ENCODE results near the gene UBR4. TPM values are rescaled to one million over a fixed set of nuclear protein-coding genes. Genes with fewer than 3 reads are reported as not detected.

UBR4 gene
- total RNA-seq, 6 experiments from 2014 or later, result 73.0 to 132 (median 90.1) TPM

DNA sequence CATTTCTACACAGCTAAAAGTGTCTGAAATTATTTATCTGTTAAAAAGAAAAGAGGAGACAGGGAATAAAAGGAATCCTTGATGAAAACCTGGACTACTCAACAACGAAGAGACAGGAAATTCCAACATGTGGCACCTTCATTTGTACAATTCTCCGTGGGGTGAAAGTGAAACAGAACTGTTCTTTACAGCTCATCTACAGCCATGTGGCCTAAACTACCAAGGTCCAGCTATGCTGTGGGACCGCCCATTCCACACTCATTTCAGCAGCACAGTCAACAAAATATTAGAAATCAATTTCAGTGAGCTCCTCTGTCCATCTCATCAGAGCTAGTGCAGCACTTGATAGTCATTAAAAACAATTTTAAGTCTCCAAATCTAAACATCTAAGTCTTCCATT is 44.0 kb downstream of the UBR4 start:
- H3K4me3 ChIP-seq, result no peak overlapping the region
- WGBS (ENCODE audit: insufficient coverage, low coverage, low lambda C conversion rate, missing lambda C conversion rate), result 31% methylated on average over 3 of the region's 3 CpGs
- peaks cover 0 to 9% (median 0%) of the 10 kb centered on the region in 4 donors for H3K4me1 ChIP-seq
- intact Hi-C loops (cut with DNase I), result no loop called here
- H3K36me3 ChIP-seq, result peaks cover 9 to 98% (median 74%) of the 10 kb centered on the region in 4 donors
- H3K27me3 ChIP-seq, result no peaks in the 10 kb centered on the region
- peak overlapping the region in 1 of 3 donors; percentile 45 for H3K27ac ChIP-seq
- DNase-seq (no peak), ATAC-seq (peak; percentile 71 to 96 (median 86))
- no peaks in the 10 kb centered on the region for H3K9me3 ChIP-seq
- TF ChIP-seq POLR2A (IDR thresholded peaks at IDR 0.05), result no peak
- TF ChIP-seq, protein P1, sequence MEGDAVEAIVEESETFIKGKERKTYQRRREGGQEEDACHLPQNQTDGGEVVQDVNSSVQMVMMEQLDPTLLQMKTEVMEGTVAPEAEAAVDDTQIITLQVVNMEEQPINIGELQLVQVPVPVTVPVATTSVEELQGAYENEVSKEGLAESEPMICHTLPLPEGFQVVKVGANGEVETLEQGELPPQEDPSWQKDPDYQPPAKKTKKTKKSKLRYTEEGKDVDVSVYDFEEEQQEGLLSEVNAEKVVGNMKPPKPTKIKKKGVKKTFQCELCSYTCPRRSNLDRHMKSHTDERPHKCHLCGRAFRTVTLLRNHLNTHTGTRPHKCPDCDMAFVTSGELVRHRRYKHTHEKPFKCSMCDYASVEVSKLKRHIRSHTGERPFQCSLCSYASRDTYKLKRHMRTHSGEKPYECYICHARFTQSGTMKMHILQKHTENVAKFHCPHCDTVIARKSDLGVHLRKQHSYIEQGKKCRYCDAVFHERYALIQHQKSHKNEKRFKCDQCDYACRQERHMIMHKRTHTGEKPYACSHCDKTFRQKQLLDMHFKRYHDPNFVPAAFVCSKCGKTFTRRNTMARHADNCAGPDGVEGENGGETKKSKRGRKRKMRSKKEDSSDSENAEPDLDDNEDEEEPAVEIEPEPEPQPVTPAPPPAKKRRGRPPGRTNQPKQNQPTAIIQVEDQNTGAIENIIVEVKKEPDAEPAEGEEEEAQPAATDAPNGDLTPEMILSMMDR (IDR thresholded peaks at IDR 0.05), result no peak

DNA sequence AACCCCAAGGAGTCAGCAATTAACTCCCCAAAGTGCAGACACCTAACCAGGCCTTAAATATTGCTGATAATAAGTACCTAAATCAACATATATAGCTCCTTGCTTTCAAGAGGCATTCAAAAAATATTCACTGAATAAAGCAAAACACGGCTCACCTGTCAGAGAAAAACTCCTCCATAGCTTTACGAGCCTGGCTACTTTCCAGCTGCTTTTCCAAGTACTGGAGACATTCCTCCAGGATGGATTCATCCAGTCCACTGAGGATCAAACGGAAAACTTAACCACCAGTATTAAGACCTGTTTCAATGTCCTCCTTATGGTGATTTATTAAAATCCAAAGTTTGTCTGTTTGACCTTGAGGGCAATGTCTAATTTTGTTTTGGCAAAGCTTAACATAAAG is 44.6 kb downstream of the UBR4 start:
- TF ChIP-seq, protein P1 (IDR thresholded peaks at IDR 0.05), result no peak
- TF ChIP-seq POLR2A (IDR thresholded peaks at IDR 0.05), result no peak
- Histone ChIP-seq H3K4me1 (peaks cover 0 to 9% (median 0%) of the 10 kb centered on the region in 4 donors), H3K9me3 (no peaks in the 10 kb centered on the region), H3K27ac (peak overlapping the region in 1 of 3 donors; percentile 45), H3K4me3 (no peak overlapping the region), H3K27me3 (no peaks in the 10 kb centered on the region), H3K36me3 (peaks cover 12 to 98% (median 76%) of the 10 kb centered on the region in 4 donors)
- 77% methylated on average over 3 of the region's 3 CpGs for WGBS (ENCODE audit: insufficient coverage, low coverage, low lambda C conversion rate, missing lambda C conversion rate)
- no peak for DNase-seq
- intact Hi-C loops (cut with DNase I), result no loop called here
- no peak for ATAC-seq

DNA sequence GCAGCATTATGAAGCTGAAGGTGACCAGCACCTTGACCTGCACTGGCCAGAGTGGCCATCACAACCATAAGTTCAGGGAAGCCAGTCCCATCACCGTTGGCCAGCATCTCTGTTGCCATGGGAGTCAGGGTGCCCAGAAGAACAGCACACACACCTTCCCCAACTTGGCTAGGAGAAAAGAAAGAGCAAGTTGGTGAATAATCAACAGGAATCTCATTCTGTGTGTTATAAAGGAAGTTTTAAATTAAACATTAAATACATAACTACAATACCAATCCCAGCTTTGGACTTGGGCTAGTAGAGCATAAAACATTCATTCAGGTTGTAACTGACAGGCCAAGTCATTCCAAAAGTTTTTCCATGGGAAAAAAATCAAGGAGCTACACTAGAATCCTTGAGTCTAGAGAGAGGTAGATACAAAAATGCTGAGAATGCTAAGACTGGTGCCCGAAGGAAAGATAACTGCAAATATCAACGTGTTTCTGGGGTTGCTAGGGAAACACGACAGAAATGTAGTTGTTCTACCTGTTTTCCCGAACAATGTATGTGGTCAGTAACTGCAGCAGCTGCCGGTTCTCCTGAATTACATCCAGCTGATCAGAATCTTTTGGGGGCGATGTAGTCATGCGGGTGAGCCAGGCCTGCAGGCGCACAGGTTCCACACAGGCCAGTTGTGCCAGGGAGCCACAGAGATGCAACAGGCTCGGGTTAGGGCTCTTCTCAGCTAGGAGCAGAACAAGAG is 45.6 kb downstream of the UBR4 start:
- no peaks in the 10 kb centered on the region for H3K9me3 ChIP-seq
- no peak for DNase-seq
- no peak overlapping the region for H3K4me3 ChIP-seq
- peaks cover 19 to 98% (median 73%) of the 10 kb centered on the region in 4 donors for H3K36me3 ChIP-seq
- 88% methylated on average over 7 of the region's 10 CpGs for WGBS (ENCODE audit: insufficient coverage, low coverage, low lambda C conversion rate, missing lambda C conversion rate)
- H3K4me1 ChIP-seq, result peaks cover 0 to 9% (median 0%) of the 10 kb centered on the region in 4 donors
- no peaks in the 10 kb centered on the region for H3K27me3 ChIP-seq
- ATAC-seq, result no peak
- TF ChIP-seq POLR2A (IDR thresholded peaks at IDR 0.05), result no peak
- TF ChIP-seq, protein P1 (IDR thresholded peaks at IDR 0.05), result no peak
- intact Hi-C loops (cut with DNase I), result no loop called here
- no peak overlapping the region for H3K27ac ChIP-seq

DNA sequence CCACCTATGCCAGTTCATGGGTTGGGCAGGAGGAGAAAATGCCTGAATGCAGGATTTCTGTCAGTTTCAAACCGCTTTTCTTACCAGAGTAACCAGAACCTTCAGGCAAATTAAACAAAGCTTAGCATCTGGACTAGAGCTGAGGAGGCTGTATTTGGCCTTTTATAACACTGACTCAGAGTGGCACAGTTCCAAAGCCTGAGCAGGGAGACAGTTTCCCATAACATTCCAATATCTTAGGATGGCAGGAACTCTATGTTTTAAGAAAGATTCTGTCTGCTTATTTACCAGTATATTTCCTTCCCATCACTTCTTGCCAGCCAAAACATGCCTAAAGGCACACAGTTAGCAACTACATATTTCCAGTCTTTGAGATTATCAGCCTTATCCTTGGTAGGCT is 46.8 kb downstream of the UBR4 start:
- DNase-seq, result no peak
- peak in 3 of 4 donors; percentile 30 to 44 (median 34) for ATAC-seq
- Histone ChIP-seq H3K36me3 (peaks cover 16 to 100% (median 70%) of the 10 kb centered on the region in 4 donors), H3K27ac (no peak overlapping the region), H3K4me1 (peaks cover 0 to 9% (median 0%) of the 10 kb centered on the region in 4 donors), H3K9me3 (no peaks in the 10 kb centered on the region), H3K4me3 (no peak overlapping the region), H3K27me3 (no peaks in the 10 kb centered on the region)
- WGBS (ENCODE audit: insufficient coverage, low coverage, low lambda C conversion rate, missing lambda C conversion rate), result 88% methylated on average over 1 of the region's 1 CpG
- TF ChIP-seq, protein P1 (IDR thresholded peaks at IDR 0.05), result no peak
- TF ChIP-seq POLR2A (IDR thresholded peaks at IDR 0.05), result no peak
- intact Hi-C loops (cut with DNase I), result no loop called here
